HS-5 (cell line): ENCODE data around the gene SAA2.
"Not testable (repeated sequence)": the region's sequence is repeated elsewhere in the genome, so short reads cannot be mapped to it uniquely, and the experiment has no call there.

ENCODE experiments used
- DNase-seq: peaks from one replicate; pipeline ENCODE4 v3.0.0-alpha.2; 2012; ENCODE audit warnings: low read depth

Gene SAA2

GRCh38 chr11:18248561-18248960 lies at the start of gene SAA2:
TSS of gene SAA2 (minus strand) at chr11:18248668. CDS start at chr11:18248011, 657 bp downstream.
- no peak for DNase-seq

GRCh38 chr11:18295316-18295715 lies 46.8 kb upstream of the SAA2 start:
- no peak for DNase-seq

GRCh38 chr11:18294862-18295261 lies 46.4 kb upstream of the SAA2 start:
- DNase-seq, result no peak

- DNase-seq, result no peak
Measured at GRCh38 chr11:18288911-18289310, 40.4 kb upstream of the SAA2 start.

- peak; percentile 2 for DNase-seq
Measured at GRCh38 chr11:18285841-18286240, 37.4 kb upstream of the SAA2 start.

- no peak for DNase-seq
Measured at GRCh38 chr11:18282626-18283025, 34.2 kb upstream of the SAA2 start.

GRCh38 chr11:18280438-18281045 lies 32.1 kb upstream of the SAA2 start:
- DNase-seq, result no peak

- DNase-seq, result no peak
Measured at GRCh38 chr11:18277565-18278271, 29.2 kb upstream of the SAA2 start.

GRCh38 chr11:18271206-18271605 lies 22.7 kb upstream of the SAA2 start:
- DNase-seq, result no peak

GRCh38 chr11:18270102-18270501 lies 21.6 kb upstream of the SAA2 start:
- DNase-seq, result no peak

- DNase-seq, result not testable (repeated sequence)
Measured at GRCh38 chr11:18269252-18269651, 20.8 kb upstream of the SAA2 start.

GRCh38 chr11:18267335-18268133 lies 19.1 kb upstream of the SAA2 start:
- not testable (repeated sequence) for DNase-seq

GRCh38 chr11:18265949-18266348 lies 17.5 kb upstream of the SAA2 start, which contains the start of gene SAA1:
TSS of gene SAA1 (plus strand) at chr11:18266264. CDS start at chr11:18266888, 624 bp downstream.
- no peak for DNase-seq

- no peak for DNase-seq
Measured at GRCh38 chr11:18264677-18265555, 16.4 kb upstream of the SAA2 start.

GRCh38 chr11:18264035-18264434 lies 15.6 kb upstream of the SAA2 start:
- DNase-seq, result no peak

- not testable (repeated sequence) for DNase-seq
Measured at GRCh38 chr11:18262681-18263350, 14.3 kb upstream of the SAA2 start.

- DNase-seq, result no peak
Measured at GRCh38 chr11:18261721-18262120, 13.3 kb upstream of the SAA2 start.

GRCh38 chr11:18259259-18259658 lies 10.8 kb upstream of the SAA2 start:
- DNase-seq, result no peak

GRCh38 chr11:18254781-18255361 lies 6.4 kb upstream of the SAA2 start:
- DNase-seq, result no peak

GRCh38 chr11:18253778-18254338 lies 5.4 kb upstream of the SAA2 start:
- no peak for DNase-seq

GRCh38 chr11:18253233-18253632 lies 4.8 kb upstream of the SAA2 start:
- no peak for DNase-seq
